Hepatocyte (in vitro differentiated cells): ENCODE results near the gene SIMC1. TPM values are rescaled to one million over a fixed set of nuclear protein-coding genes. Genes with fewer than 3 reads are reported as not detected.
A peak's percentile ranks its signal among the peaks of the same experiment; 100 is the strongest.

Experiments
- DNase-seq: peaks from one replicate; pipeline ENCODE4 v3.0.0-alpha.2; 2016; ENCODE audit warnings: low spot score
- H2AFZ ChIP-seq: fragments of 200-600 bp; sonication (generic); 2 replicates; pipeline ENCODE4 v1.6.0; 2016; ENCODE audit warnings: antibody characterized with exemption, mild to moderate bottlenecking
- H3K27ac ChIP-seq: fragments of 200-600 bp; sonication (generic); 2 replicates; pipeline ENCODE4 v1.5.1; 2016; ENCODE audit warnings: mild to moderate bottlenecking
- H3K27me3 ChIP-seq: fragments of 200-600 bp; sonication (generic); 2 replicates; pipeline ENCODE4 v1.6.1; 2016
- H3K36me3 ChIP-seq: fragments of 200-600 bp; sonication (generic); replicated peaks from 2 replicates; pipeline ENCODE4 v1.5.1; 2016; ENCODE audit warnings: low read depth; ENCODE audit not compliant: insufficient read depth
- H3K4me1 ChIP-seq: fragments of 200-600 bp; sonication (generic); 2 replicates; pipeline ENCODE4 v1.5.1; 2016; ENCODE audit warnings: mild to moderate bottlenecking, moderate library complexity; ENCODE audit not compliant: insufficient read depth
- H3K4me2 ChIP-seq: fragments of 200-600 bp; sonication (generic); 2 replicates; pipeline ENCODE4 v1.6.0; 2016
- H3K4me3 ChIP-seq: fragments of 200-600 bp; sonication (generic); 2 replicates; pipeline ENCODE4 v1.5.1; 2016; ENCODE audit warnings: mild to moderate bottlenecking
- H3K79me2 ChIP-seq: fragments of 200-600 bp; sonication (generic); 2 replicates; pipeline ENCODE4 v1.6.0; 2017; ENCODE audit warnings: mild to moderate bottlenecking
- H3K9me2 ChIP-seq: fragments of 200-600 bp; sonication (generic); replicated peaks from 2 replicates; pipeline ENCODE4 v1.6.0; 2017; ENCODE audit warnings: mild to moderate bottlenecking; ENCODE audit not compliant: insufficient read depth
- H3K9me3 ChIP-seq: fragments of 200-600 bp; sonication (generic); 2 replicates; pipeline ENCODE4 v1.5.1; 2016; ENCODE audit warnings: low read depth, mild to moderate bottlenecking
- H4K20me1 ChIP-seq: fragments of 200-600 bp; sonication (generic); 2 replicates; pipeline ENCODE4 v1.6.0; 2016; ENCODE audit warnings: mild to moderate bottlenecking; ENCODE audit not compliant: insufficient read depth, poor library complexity, severe bottlenecking
- CTCF ChIP-seq: fragments of 200-600 bp; sonication (generic); IDR thresholded peaks from 2 replicates; pipeline ENCODE4 v1.5.1; 2016; ENCODE audit warnings: antibody characterized with exemption, mild to moderate bottlenecking; ENCODE audit not compliant: poor library complexity
- EZH2 ChIP-seq: fragments of 200-600 bp; sonication (generic); IDR thresholded peaks from 2 replicates; pipeline ENCODE4 v1.6.1; 2016; ENCODE audit warnings: antibody characterized with exemption, mild to moderate bottlenecking, borderline replicate concordance
- EZH2phosphoT487 ChIP-seq: fragments of 200-600 bp; sonication (generic); IDR thresholded peaks from one replicate; pipeline ENCODE4 v1.6.1; 2018; ENCODE audit warnings: antibody characterized with exemption, mild to moderate bottlenecking, low read depth, moderate library complexity; ENCODE audit not compliant: unreplicated experiment, severe bottlenecking
- WGBS: methylation state at CpG from one replicate; pipeline ENCODE4 v1.1.6; 2016; ENCODE audit warnings: low lambda C conversion rate; ENCODE audit errors: missing lambda C conversion rate; 5-methylcytosine and 5-hydroxymethylcytosine counted together
- polyA plus RNA-seq: library from polyadenylated mRNA; unstranded; fragments of >200 nt; fragmentation: Nextera tagmentation; extraction: Ambion mirVana; gene quantifications from 2 replicates; pipeline ENCODE4 v1.2.1, GENCODE V29; 2016
- total RNA-seq: library from RNA; depleted of rRNA; stranded (reverse); fragments of >200 nt; gene quantifications from 2 replicates; pipeline ENCODE4 v1.2.3, GENCODE V29; 2014

Gene SIMC1
- total and polyA plus RNA-seq, 2 experiments from 2014 or later: 34.7 to 37.6 TPM

GRCh38 chr5:176360894-176361436 is 122.7 kb downstream of the SIMC1 start:
- H3K79me2 ChIP-seq: peaks cover 53% of the 10 kb centered on the region
- no peaks in the 10 kb centered on the region for H3K9me3 ChIP-seq
- H4K20me1 ChIP-seq: peaks cover 34% of the 10 kb centered on the region
- H3K27ac ChIP-seq: peak overlapping the region; percentile 74
- peak overlapping the region; percentile 65 for H2AFZ ChIP-seq
- no peak for TF ChIP-seq EZH2phosphoT487
- TF ChIP-seq EZH2: no peak
- TF ChIP-seq CTCF: no peak
- H3K9me2 ChIP-seq: no peaks in the 10 kb centered on the region
- no peaks in the 10 kb centered on the region for H3K36me3 ChIP-seq
- H3K4me2 ChIP-seq: peak overlapping the region; percentile 82
- DNase-seq: peak; percentile 28
- H3K4me1 ChIP-seq: peaks cover 7% of the 10 kb centered on the region
- H3K27me3 ChIP-seq: no peaks in the 10 kb centered on the region
- peak overlapping the region; percentile 63 for H3K4me3 ChIP-seq
- WGBS: 2% methylated on average over 15 of the region's 27 CpGs

- WGBS: 3% methylated on average over 54 of the region's 56 CpGs
- Histone ChIP-seq H2AFZ (peak within 1 kb of the TSS; percentile 68), H3K9me3 (no peaks in the 10 kb centered on the region), H3K36me3 (no peaks in the 10 kb centered on the region), H3K79me2 (peaks cover 46% of the 10 kb centered on the region), H3K27ac (peak within 1 kb of the TSS; percentile 74), H4K20me1 (peaks cover 28% of the 10 kb centered on the region), H3K4me2 (peak within 1 kb of the TSS; percentile 88), H3K27me3 (no peaks in the 10 kb centered on the region), H3K4me3 (peak within 1 kb of the TSS; percentile 63), H3K4me1 (peaks cover 7% of the 10 kb centered on the region), H3K9me2 (no peaks in the 10 kb centered on the region)
- DNase-seq: peak; percentile 96
- TF ChIP-seq EZH2 (no peak), CTCF (peak; percentile 36)
Measured at GRCh38 chr5:176361437-176362232, 123.4 kb downstream of the SIMC1 start, which contains the start of gene KIAA1191. Gene KIAA1191 (minus strand): TSS chr5:176361764. CDS start chr5:176359508, 2,256 bp downstream.

- H3K9me2 ChIP-seq: no peaks in the 10 kb centered on the region
- H3K4me2 ChIP-seq: peak overlapping the region; percentile 88
- H3K36me3 ChIP-seq: no peaks in the 10 kb centered on the region
- H3K9me3 ChIP-seq: no peaks in the 10 kb centered on the region
- peaks cover 7% of the 10 kb centered on the region for H3K4me1 ChIP-seq
- no peak overlapping the region for H3K27ac ChIP-seq
- peaks cover 41% of the 10 kb centered on the region for H3K79me2 ChIP-seq
- peaks cover 23% of the 10 kb centered on the region for H4K20me1 ChIP-seq
- H3K4me3 ChIP-seq: peak overlapping the region; percentile 27
- TF ChIP-seq EZH2 (no peak), EZH2phosphoT487 (no peak)
- H3K27me3 ChIP-seq: no peaks in the 10 kb centered on the region
- WGBS: 59% methylated on average over 8 of the region's 8 CpGs
- no peak for DNase-seq
- H2AFZ ChIP-seq: peak overlapping the region; percentile 68
Measured at GRCh38 chr5:176362233-176362490, 123.9 kb downstream of the SIMC1 start.

GRCh38 chr5:176364765-176365350 is 126.6 kb downstream of the SIMC1 start:
- no peaks in the 10 kb centered on the region for H3K9me3 ChIP-seq
- H3K4me3 ChIP-seq: peak overlapping the region; percentile 81
- peak overlapping the region; percentile 97 for H2AFZ ChIP-seq
- peaks cover 20% of the 10 kb centered on the region for H3K79me2 ChIP-seq
- 40% methylated on average over 28 of the region's 28 CpGs for WGBS
- H3K27me3 ChIP-seq: no peaks in the 10 kb centered on the region
- TF ChIP-seq EZH2 (no peak), CTCF (no peak), EZH2phosphoT487 (no peak)
- no peaks in the 10 kb centered on the region for H3K36me3 ChIP-seq
- peak overlapping the region; percentile 94 for H3K4me2 ChIP-seq
- H4K20me1 ChIP-seq: peaks cover 10% of the 10 kb centered on the region
- H3K9me2 ChIP-seq: no peaks in the 10 kb centered on the region
- no peak overlapping the region for H3K27ac ChIP-seq
- no peak for DNase-seq
- peaks cover 7% of the 10 kb centered on the region for H3K4me1 ChIP-seq
